ENCODE data around the gene RAB21. TPM values are rescaled to one million over a fixed set of nuclear protein-coding genes. Genes with fewer than 3 reads are reported as not detected.

Gene RAB21
- total and polyA plus RNA-seq, 2 of the 4 experiments (the other 2 are of a cell fraction), result 13.8 to 15.0 TPM

GRCh38 chr12:71746974-71747611 lies 7.6 kb upstream of the RAB21 start (continued):
- TF ChIP-seq MXI1 (IDR thresholded peaks at IDR 0.05; ENCODE audit: borderline replicate concordance, low read depth, low read length), result no peak

- ChIA-PET POLR2A (ENCODE audit: unreplicated experiment) (no interaction called here), CTCF (interaction anchor here (1.2 to 2.3 kb wide), 8 partner anchors 13 to 333 kb away, joined by 3 to 11 read pairs (median 8); partner anchors contain the start of genes THAP2 and ZFC3H1)
- Histone ChIP-seq H4K91ac (ENCODE audit: insufficient read depth, low read depth, low read length) (no peak overlapping the region), H3K14ac (replicated peaks; ENCODE audit: low read depth, low read length) (no peak overlapping the region), H2BK20ac (ENCODE audit: low read depth, low read length) (no peak overlapping the region), H3K9ac (ENCODE audit: low read depth, low read length) (no peak overlapping the region), H4K5ac (ENCODE audit: low read depth, low read length) (no peak overlapping the region), H2BK5ac (ENCODE audit: low read depth, low read length, poor library complexity, severe bottlenecking) (no peak overlapping the region), H3K4ac (ENCODE audit: low read depth, low read length) (no peak overlapping the region), H3K4me2 (ENCODE audit: low read depth, low read length) (no peak overlapping the region), H2AK5ac (ENCODE audit: low read depth, low read length) (no peak overlapping the region), H3K9me3 (ENCODE audit: control insufficient read depth, insufficient read depth, low read length) (no peaks in the 10 kb centered on the region), H3K9me1 (ENCODE audit: insufficient read depth, low read length) (no peaks in the 10 kb centered on the region), H4K8ac (ENCODE audit: low read depth in 2 of 2, low read length in 2 of 2) (no peak overlapping the region), H3K56ac (ENCODE audit: extremely low read depth, insufficient read depth, low read length) (no peak overlapping the region), H3K4me3 (ENCODE audit: insufficient read depth, low read depth, low read length) (no peak overlapping the region), H3K27ac (ENCODE audit: insufficient read depth, low read length) (no peak overlapping the region), H3K18ac (ENCODE audit: low read depth, low read length) (no peak overlapping the region), H2AFZ (replicated peaks; ENCODE audit: low read length, poor library complexity) (no peak overlapping the region), H3K23ac (ENCODE audit: low read depth, low read length) (no peak overlapping the region), H3K4me1 (ENCODE audit: control insufficient read depth, insufficient read depth, low read length) (no peaks in the 10 kb centered on the region), H3K36me3 (ENCODE audit: control insufficient read depth, insufficient read depth, low read length) (no peaks in the 10 kb centered on the region), H2AK9ac (replicated peaks; ENCODE audit: low read depth, low read length, poor library complexity) (no peak overlapping the region), H2BK15ac (ENCODE audit: low read depth, low read length) (no peak overlapping the region), H4K20me1 (ENCODE audit: insufficient read depth, low read length) (no peaks in the 10 kb centered on the region), H3K79me1 (ENCODE audit: low read depth in 1 of 2, low read length in 2 of 2) (no peaks in the 10 kb centered on the region), H3K27me3 (ENCODE audit: control insufficient read depth, insufficient read depth, low read length) (peaks cover 24% of the 10 kb centered on the region), H2BK120ac (ENCODE audit: low read depth, low read length) (no peak overlapping the region)
- in situ Hi-C loops (cut with MboI; ENCODE audit: low sequenced_read_pairs) (loop anchor here (10.0 kb wide), 1 partner anchor 333 kb away; no protein-coding TSS in a partner anchor), dilution Hi-C loops (cut with HindIII; ENCODE audit: low sequenced_read_pairs, unreplicated experiment) (no loop called here), intact Hi-C loops (cut with micrococcal nuclease) (loop anchor here (5.0 to 10.0 kb wide), 3 partner anchors 86 to 193 kb away; partner anchors contain the start of genes THAP2 and ZFC3H1)
- no peak for TF ChIP-seq MAZ (IDR thresholded peaks at IDR 0.05; ENCODE audit: borderline replicate concordance, low read depth, low read length)
- TF ChIP-seq, protein P1, sequence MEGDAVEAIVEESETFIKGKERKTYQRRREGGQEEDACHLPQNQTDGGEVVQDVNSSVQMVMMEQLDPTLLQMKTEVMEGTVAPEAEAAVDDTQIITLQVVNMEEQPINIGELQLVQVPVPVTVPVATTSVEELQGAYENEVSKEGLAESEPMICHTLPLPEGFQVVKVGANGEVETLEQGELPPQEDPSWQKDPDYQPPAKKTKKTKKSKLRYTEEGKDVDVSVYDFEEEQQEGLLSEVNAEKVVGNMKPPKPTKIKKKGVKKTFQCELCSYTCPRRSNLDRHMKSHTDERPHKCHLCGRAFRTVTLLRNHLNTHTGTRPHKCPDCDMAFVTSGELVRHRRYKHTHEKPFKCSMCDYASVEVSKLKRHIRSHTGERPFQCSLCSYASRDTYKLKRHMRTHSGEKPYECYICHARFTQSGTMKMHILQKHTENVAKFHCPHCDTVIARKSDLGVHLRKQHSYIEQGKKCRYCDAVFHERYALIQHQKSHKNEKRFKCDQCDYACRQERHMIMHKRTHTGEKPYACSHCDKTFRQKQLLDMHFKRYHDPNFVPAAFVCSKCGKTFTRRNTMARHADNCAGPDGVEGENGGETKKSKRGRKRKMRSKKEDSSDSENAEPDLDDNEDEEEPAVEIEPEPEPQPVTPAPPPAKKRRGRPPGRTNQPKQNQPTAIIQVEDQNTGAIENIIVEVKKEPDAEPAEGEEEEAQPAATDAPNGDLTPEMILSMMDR (conservative IDR thresholded peaks at IDR 0.05; ENCODE audit: low read depth, low read length), result no peak
- DNase-seq (no peak), ATAC-seq (ENCODE audit: low read depth) (no peak)
- no CpG with 5 or more reads among the region's 5 CpGs for WGBS, 2 experiments (ENCODE audit: extremely low coverage in 2 of 2, insufficient read length in 1 of 2)
- BruUV-seq (replicated peaks), result no TSS peak
These were observed 6.4 kb upstream of the RAB21 start for GRCh38 chr12:71748081-71748850.

Data from IMR-90 (cell line).